Iris pigment epithelial cell (primary cell): Measurements from ENCODE around the gene ZNF674.

Experiments used
- DNase-seq: peaks from one replicate; pipeline ENCODE4 v3.0.0-alpha.2; 2011; ENCODE audit warnings: low read depth

Gene ZNF674

DNA sequence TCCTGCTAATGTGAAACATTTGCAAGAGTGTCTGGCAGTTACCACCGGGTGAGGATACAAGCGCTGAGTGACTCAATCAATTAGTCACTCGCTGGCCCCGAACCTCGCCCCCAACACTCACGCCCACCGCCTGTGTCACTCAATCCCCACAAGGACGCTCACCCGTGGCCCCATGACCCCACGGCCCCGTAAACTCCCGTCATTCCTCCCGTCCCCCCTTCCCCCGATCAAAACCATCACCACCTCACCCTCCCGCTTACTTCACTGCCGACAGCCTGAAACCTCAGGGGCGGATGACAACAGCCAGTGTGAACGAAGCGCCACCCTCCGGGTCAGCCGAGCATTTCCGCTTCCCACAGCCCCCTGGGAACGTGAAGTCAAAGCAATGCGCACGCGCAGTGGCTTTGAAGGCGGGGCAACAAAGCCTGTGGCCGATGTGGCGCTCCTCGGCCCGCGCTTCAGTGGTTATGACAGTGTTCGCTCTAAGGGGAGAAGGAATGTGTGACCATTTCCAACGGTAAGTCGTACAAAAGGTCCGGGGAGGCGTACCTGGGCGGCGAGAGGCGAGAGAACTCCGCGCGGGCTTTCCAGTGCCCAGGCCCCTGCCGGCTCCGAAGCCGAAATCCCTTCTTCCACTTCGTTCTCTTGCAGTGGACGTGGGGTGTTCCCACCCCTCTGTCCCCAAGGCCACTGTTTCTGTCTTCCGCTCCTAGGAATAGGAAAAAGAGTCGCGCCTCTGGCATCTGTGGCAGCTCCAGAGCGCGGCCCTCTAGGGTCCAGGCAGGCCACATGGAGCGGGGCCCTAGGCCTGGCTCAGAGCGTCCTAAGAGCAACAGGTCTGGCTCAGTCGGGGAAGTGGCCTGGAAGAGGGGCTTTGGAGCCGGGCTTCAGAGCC is at the start of gene ZNF674:
TSS of gene ZNF674 (minus strand) at position 311 of the 895 bp plus-strand sequence. CDS start 3,334 bp downstream, outside the sequence.
- DNase-seq, result peak; percentile 87

DNA sequence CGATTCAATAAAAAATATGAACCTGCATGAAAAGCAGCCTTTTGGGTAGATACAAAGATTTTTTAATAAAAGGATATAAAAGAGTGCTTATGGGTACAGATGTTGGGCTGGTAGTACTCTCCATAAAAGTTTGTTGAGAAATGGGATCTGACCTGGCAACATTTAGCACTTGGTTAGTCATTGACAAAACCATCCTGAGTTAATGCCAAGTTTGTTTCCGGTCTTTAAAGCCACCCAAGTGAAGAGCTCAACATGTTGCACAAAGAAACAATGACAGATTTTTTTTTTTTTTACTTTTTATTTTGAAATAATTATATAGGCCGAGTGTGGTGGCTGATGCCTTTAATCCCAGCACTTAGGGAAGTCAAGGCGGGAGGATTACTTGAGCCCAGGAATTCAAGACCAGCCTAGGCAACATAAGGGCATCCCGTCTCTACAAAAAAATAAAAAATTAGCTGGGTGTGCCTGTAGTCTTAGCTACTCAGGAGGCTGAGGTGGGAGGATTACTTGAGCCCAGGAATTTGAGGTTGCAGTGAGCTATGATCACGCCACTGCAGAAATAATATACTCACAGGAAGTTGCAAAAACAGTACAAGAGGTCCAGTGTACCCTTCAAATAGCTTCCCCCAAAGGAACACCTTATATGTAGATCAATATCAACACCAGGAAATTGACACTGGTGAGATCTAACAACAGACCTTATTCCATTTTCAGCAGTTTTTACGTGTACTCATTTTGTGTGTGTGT is 44.9 kb upstream of the ZNF674 start:
- DNase-seq, result peak; percentile 49

DNA sequence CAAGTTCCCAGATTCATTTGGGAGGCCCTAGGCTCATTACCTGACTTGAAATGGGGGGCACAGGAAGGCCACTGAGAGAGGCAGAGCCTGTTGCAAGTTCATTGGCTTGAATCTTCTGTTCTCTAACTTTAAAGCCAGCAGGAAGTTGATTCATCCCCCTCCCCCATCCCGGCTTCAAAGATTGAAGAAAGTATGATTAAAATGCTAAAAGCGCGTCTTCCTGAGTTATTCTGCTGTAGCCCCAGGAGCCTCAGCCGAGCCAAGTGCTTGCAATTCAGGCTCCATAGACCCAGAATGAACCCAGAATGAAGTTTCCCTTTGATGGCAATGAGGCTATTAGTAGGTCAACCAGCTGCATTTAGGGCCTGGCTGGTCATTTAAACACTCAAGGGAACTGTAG is 43.0 kb upstream of the ZNF674 start:
- DNase-seq, result peak; percentile 81

GRCh38 chrX:46587753-46588171 is 42.5 kb upstream of the ZNF674 start:
- peak; percentile 27 for DNase-seq

DNA sequence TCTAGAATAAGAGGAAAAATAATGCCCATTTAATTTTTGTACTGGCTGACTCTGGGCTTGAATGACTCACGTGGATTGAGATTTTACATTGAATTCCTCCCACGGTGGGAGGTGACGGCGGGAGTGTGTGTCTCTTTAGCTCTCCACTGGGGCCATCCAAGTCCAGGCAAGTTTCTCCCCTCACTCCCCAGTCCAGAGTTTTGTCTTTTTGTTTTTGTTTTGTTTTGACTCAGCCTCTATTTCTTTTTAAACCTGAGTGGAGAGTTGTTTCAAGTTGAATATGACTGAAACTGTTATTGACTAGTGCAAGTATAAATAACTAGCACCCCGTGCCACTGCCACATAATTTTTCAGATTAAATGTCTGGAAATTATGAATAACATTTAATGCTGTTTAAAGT is 41.9 kb upstream of the ZNF674 start:
- peak; percentile 74 for DNase-seq

GRCh38 chrX:46584736-46585135 is 39.5 kb upstream of the ZNF674 start:
- no peak for DNase-seq

DNA sequence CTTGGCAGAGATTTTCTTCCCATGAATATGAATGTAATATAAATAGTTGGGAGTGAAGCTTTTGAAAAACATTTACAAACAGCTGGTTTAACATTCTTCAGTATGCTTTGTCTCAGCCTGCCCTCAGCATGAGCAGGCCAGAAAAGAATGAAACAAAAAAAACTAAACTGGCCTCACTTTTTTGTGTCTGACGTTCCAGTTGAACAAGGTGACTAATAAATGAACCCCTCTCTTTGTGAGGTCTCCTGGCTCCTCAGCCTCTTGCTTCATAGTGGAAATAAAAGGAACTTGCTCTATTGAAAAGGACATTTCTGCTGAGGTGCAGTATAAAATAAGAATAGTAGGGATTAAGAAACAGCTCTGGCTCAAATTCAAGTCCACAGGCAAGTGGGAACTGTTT is 37.7 kb upstream of the ZNF674 start:
- DNase-seq, result peak; percentile 90

DNA sequence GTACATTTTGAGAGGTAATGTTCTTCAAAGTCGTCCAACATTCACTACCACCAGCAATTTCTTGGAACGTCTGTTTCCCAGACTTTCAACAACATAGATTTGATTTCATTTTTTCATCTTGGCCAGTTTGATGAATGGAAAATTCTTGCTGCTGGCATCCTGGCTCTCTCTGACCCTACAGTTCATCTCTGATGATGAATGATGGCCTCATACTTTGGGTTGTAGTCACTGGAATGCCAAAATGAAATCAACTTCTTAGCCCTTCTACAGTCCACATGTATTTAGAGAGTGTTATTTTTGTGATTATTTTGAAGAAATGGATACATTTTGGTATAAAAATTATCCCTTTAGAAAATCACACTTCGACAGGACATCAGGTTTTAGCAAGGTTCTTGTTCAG is 37.1 kb upstream of the ZNF674 start:
- peak; percentile 60 for DNase-seq

GRCh38 chrX:46580613-46581012 is 35.4 kb upstream of the ZNF674 start:
- DNase-seq, result no peak

DNA sequence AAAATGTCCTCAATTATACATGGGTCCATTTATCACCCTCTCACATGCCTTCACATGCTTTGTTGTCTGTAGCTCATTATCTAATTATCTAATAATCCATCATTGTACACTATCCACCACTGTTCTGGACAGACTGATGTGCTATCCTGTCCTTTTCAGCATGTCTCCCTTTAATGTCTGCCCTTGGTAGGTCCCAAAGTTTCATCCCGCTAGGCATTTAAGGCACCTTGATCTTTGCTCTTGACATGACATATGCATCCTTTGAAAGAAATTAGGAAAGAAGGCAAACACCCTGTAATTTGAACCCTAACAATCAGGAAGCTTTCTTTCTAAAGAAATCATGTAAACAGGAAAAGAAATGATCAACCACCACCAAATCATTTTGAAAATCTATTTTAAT is 34.0 kb upstream of the ZNF674 start:
- DNase-seq, result no peak

GRCh38 chrX:46577221-46578005 is 32.2 kb upstream of the ZNF674 start:
- peak; percentile 13 for DNase-seq

GRCh38 chrX:46576458-46576857 is 31.2 kb upstream of the ZNF674 start:
- no peak for DNase-seq

DNA sequence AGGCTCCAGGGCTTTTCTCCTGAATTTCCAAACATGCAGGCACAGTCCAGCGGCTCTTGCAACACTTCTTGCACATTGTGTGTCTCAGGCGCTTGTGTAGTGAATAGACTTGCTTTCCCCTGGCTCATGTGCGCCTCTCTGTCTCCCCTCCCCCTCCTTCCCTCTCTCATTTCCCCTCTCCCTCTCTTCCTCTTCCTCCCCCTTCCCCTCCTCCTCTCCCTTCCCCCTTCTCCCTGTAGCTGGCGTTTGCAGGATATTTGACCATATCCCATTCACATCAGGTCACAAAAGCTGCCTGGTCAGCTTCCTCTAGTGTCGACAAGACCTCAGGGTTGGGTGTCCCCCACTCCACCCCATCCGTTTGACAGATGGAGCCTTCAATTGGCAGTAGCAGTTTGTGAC is 30.8 kb upstream of the ZNF674 start:
- DNase-seq, result peak; percentile 57

GRCh38 chrX:46575586-46575985 is 30.4 kb upstream of the ZNF674 start:
- DNase-seq, result no peak

DNA sequence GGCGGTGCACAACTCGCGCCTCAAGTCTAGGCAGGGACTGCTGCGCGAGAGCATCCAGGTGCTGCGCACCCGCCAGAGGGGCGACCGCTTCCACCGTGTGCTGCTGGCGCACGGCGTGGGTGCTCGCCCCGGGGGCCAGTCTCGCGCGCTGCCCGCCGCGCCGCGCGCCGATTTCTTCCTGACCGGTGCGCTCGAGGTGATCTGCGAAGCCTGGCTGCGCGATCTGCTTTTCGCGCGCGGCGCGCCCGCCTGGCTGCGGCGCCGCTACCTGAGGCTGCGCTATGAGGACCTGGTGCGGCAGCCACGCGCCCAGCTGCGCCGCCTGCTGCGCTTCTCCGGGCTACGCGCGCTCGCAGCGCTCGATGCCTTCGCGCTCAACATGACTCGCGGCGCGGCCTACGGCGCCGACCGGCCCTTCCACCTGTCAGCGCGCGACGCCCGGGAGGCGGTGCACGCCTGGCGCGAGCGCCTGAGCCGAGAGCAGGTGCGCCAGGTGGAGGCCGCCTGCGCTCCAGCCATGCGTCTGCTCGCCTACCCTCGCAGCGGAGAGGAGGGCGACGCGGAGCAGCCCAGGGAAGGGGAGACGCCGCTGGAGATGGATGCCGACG is 29.7 kb upstream of the ZNF674 start:
- DNase-seq, result peak; percentile 33

- peak; percentile 65 for DNase-seq
Measured at GRCh38 chrX:46573892-46574773, 28.9 kb upstream of the ZNF674 start.

DNA sequence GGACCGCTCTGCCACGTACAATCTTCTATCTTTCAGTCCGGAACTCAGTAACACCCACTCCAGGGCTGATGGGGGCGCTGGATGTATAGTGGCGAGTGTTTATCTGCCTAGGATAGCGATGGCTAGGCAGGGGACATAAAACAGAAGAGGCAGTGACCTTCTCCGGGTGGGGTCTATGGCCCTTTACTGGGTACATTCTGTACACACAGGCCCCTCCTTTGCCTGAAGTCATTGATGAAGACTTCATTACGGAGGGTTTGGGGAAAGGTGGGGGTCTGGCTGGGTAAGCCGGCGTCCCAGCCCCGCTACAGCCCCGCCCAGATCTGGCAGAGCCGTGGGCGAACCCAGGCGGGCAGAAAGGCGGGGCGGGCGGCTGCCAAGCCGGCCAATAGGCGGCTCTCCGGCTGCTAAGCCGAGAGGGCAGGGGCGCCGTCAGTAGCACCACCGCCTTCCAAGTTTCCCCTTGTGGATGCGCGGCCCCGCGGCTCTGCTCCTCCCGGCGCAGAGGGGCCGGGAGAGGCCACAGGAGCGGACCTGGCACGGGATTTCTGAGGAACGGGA is 28.2 kb upstream of the ZNF674 start, which contains the start of gene CHST7:
TSS of gene CHST7 (plus strand) at position 435 of the 561 bp plus-strand sequence. CDS start 167 bp downstream, outside the sequence.
- peak; percentile 64 for DNase-seq

GRCh38 chrX:46572340-46572936 is 27.2 kb upstream of the ZNF674 start:
- DNase-seq, result no peak

- no peak for DNase-seq
Measured at GRCh38 chrX:46571423-46572339, 26.5 kb upstream of the ZNF674 start.
